ENCODE measurements around the gene MEGF8. TPM values are rescaled to one million over a fixed set of nuclear protein-coding genes. Genes with fewer than 3 reads are reported as not detected.

MEGF8 gene
- total and polyA plus RNA-seq, 10 of the 15 experiments (the other 5 are each of a cell fraction or from before 2014, with no cell fraction given), result 0.43 to 12.8 (median 2.7) TPM

GRCh38 chr19:42288881-42289555 is 36.4 kb upstream of the MEGF8 start:
- intact Hi-C loops (cut with micrococcal nuclease; ENCODE audit: unreplicated experiment) (no loop called here), in situ Hi-C loops (cut with MboI) (no loop called here)
- Histone ChIP-seq H3K9me3 (replicated peaks; ENCODE audit: control insufficient read depth, insufficient read depth, low read length) (no peaks in the 10 kb centered on the region), H3K4me2 (ENCODE audit: control insufficient read depth, insufficient read depth) (no peak overlapping the region), H3K27ac (ENCODE audit: control insufficient read depth, insufficient read depth) (no peak overlapping the region), H2AFZ (ENCODE audit: control insufficient read depth, low read depth, low read length) (no peak overlapping the region), H3K9ac (ENCODE audit: control insufficient read depth, insufficient read depth, low read length) (no peak overlapping the region), H3K27me3 (replicated peaks in 1 of 2; ENCODE audit: control insufficient read depth in 2 of 2, insufficient read depth in 2 of 2, low read length in 1 of 2) (no peaks in the 10 kb centered on the region), H3K4me3 (no peak overlapping the region), H3K4me1 (ENCODE audit: control insufficient read depth, insufficient read depth, low read length) (peaks cover 15% of the 10 kb centered on the region), H3K79me2 (ENCODE audit: control insufficient read depth, insufficient read depth, low read length) (peaks cover 19% of the 10 kb centered on the region), H4K20me1 (ENCODE audit: control insufficient read depth, insufficient read depth) (no peaks in the 10 kb centered on the region; the same call in 1 of the 2 replicates), H3K36me3 (ENCODE audit: control insufficient read depth in 2 of 2, insufficient read depth in 2 of 2, low read length in 1 of 2) (peaks cover 22 to 33% of the 10 kb centered on the region in 2 experiments)
- ChIA-PET POLR2A (interaction anchor here (0.7 kb wide), 1 partner anchor 252 kb away, joined by 3 read pairs; no protein-coding TSS in a partner anchor), CTCF (interaction anchor here (0.5 to 0.6 kb wide), 2 partner anchors 48 to 155 kb away, joined by 3 to 5 read pairs; no protein-coding TSS in a partner anchor), SMC1A (ENCODE audit: uncharacterized antibody, unreplicated experiment) (no interaction called here), RAD21 (ENCODE audit: unreplicated experiment) (no interaction called here)
- FAIRE-seq, result no peak
- BruUV-seq (replicated peaks), result no TSS peak
- DNase-seq (ENCODE audit: low read depth, low spot score), result no peak
- WGBS (ENCODE audit: insufficient coverage, insufficient replicate concordance, low lambda C conversion rate, missing lambda C conversion rate), result 93% methylated on average over 22 of the region's 22 CpGs
- TF ChIP-seq YBX1 (IDR thresholded peaks at IDR 0.05) (no peak), POU2F2 (IDR thresholded peaks at IDR 0.05; ENCODE audit: borderline replicate concordance, low read depth, low read length) (no peak), JUND (IDR thresholded peaks at IDR 0.05; ENCODE audit: low read depth, low read length) (no peak), TARDBP (IDR thresholded peaks at IDR 0.05; ENCODE audit: borderline replicate concordance) (no peak)
- no peak for ATAC-seq

- CTCF ChIA-PET, result no interaction called here
- ATAC-seq (no peak), FAIRE-seq (no peak), DNase-seq (ENCODE audit: low read depth, low spot score) (no peak)
- Histone ChIP-seq H3K4me3 (no peak overlapping the region), H3K36me3 (ENCODE audit: control insufficient read depth in 2 of 2, insufficient read depth in 2 of 2, low read length in 1 of 2) (peaks cover 22 to 33% of the 10 kb centered on the region in 2 experiments), H4K20me1 (ENCODE audit: control insufficient read depth, insufficient read depth) (no peaks in the 10 kb centered on the region; the same call in 1 of the 2 replicates), H3K9me3 (replicated peaks; ENCODE audit: control insufficient read depth, insufficient read depth, low read length) (no peaks in the 10 kb centered on the region), H3K27ac (ENCODE audit: control insufficient read depth, insufficient read depth) (no peak overlapping the region), H2AFZ (ENCODE audit: control insufficient read depth, low read depth, low read length) (no peak overlapping the region), H3K4me1 (ENCODE audit: control insufficient read depth, insufficient read depth, low read length) (peaks cover 15% of the 10 kb centered on the region), H3K79me2 (ENCODE audit: control insufficient read depth, insufficient read depth, low read length) (peaks cover 17% of the 10 kb centered on the region), H3K27me3 (replicated peaks in 1 of 2; ENCODE audit: control insufficient read depth in 2 of 2, insufficient read depth in 2 of 2, low read length in 1 of 2) (no peaks in the 10 kb centered on the region), H3K4me2 (ENCODE audit: control insufficient read depth, insufficient read depth) (no peak overlapping the region), H3K9ac (ENCODE audit: control insufficient read depth, insufficient read depth, low read length) (no peak overlapping the region)
- POLR2A ChIA-PET, result no interaction called here
- in situ Hi-C loops (cut with MboI) (no loop called here), intact Hi-C loops (cut with micrococcal nuclease; ENCODE audit: unreplicated experiment) (no loop called here)
- BruUV-seq (replicated peaks), result no TSS peak
- RAD21 ChIA-PET (ENCODE audit: unreplicated experiment), result no interaction called here
- WGBS (ENCODE audit: insufficient coverage, insufficient replicate concordance, low lambda C conversion rate, missing lambda C conversion rate), result 95% methylated on average over 8 of the region's 8 CpGs
- SMC1A ChIA-PET (ENCODE audit: uncharacterized antibody, unreplicated experiment), result no interaction called here
- TF ChIP-seq RAD51 (IDR thresholded peaks at IDR 0.05) (no peak), ASH2L (IDR thresholded peaks at IDR 0.05; ENCODE audit: borderline replicate concordance, low read depth) (no peak), FOS (IDR thresholded peaks at IDR 0.05; ENCODE audit: borderline replicate concordance, extremely low read depth, insufficient read length) (no peak), GABPA (IDR thresholded peaks at IDR 0.05; ENCODE audit: low read depth) (no peak), RB1 (IDR thresholded peaks at IDR 0.05; ENCODE audit: borderline replicate concordance) (no peak), RELB (IDR thresholded peaks at IDR 0.05; ENCODE audit: low read depth) (no peak), FOXK2 (IDR thresholded peaks at IDR 0.05) (no peak), ZNF592 (IDR thresholded peaks at IDR 0.05) (no peak)
Measured at GRCh38 chr19:42289556-42290041, 35.8 kb upstream of the MEGF8 start.

Measured in GM12878 (cell line).